GM12878 (cell line): Measurements from ENCODE around the gene PDE6B. TPM values are rescaled to one million over a fixed set of nuclear protein-coding genes. Genes with fewer than 3 reads are reported as not detected.

Experiments
- ATAC-seq: fragments of 200-7000 bp; cut with Tn5 transposase; 3 replicates; pipeline ENCODE4 v1.9.1; 2020; ENCODE audit warnings: mild to moderate bottlenecking, moderate library complexity
- BruUV-seq: library from RNA; stranded (reverse); fragments of 400-500 nt; replicated peaks from 2 replicates; lab custom pipeline; 2021; lab: Mats Ljungman, UMichigan
- CTCF ChIA-PET: fragments of 300-600 bp; sonication (Branson Sonifier 250); formaldehyde crosslinking; extraction: SDS; loops from one replicate; lab custom pipeline; 2021; ENCODE audit warnings: inconsistent platforms; lab: Yijun Ruan, JAX
- POLR2A ChIA-PET: fragments of 350-600 bp; formaldehyde crosslinking; extraction: SDS; loops from one replicate; lab custom pipeline; 2021; ENCODE audit warnings: inconsistent platforms; lab: Charles Lee
- RAD21 ChIA-PET: fragments of 300-600 bp; sonication (Branson Sonifier 250); formaldehyde crosslinking; loops from one replicate; lab custom pipeline; 2023; ENCODE audit warnings: antibody characterized with exemption; ENCODE audit not compliant: unreplicated experiment; lab: Charles Lee
- SMC1A ChIA-PET: fragments of 300-600 bp; sonication (Branson Sonifier 250); formaldehyde crosslinking; loops from one replicate; lab custom pipeline; 2023; ENCODE audit not compliant: unreplicated experiment, uncharacterized antibody; lab: Charles Lee
- DNase-seq: peaks from one replicate; pipeline ENCODE4 v3.0.0-alpha.2; 2011; ENCODE audit warnings: low read depth, low spot score
- FAIRE-seq: peaks from 3 replicates; lab custom pipeline; 2011; peaks lifted over from hg19 to GRCh38; lab: Jason Lieb, UNC
- H2AFZ ChIP-seq: 2 replicates; pipeline ENCODE4 v1.6.0; 2011; ENCODE audit warnings: low read depth, low read length, control low read depth; ENCODE audit not compliant: control insufficient read depth
- H3K27ac ChIP-seq: 2 replicates; pipeline ENCODE4 v1.5.1; 2011; ENCODE audit warnings: control low read depth; ENCODE audit not compliant: control insufficient read depth, insufficient read depth
- H3K27me3 ChIP-seq, 2 experiments: replicated peaks in 1 of 2; 2 replicates each; pipeline versions ENCODE4 v1.6.0 to v1.6.1; 2011; ENCODE audit warnings: low read length in 1 of 2; ENCODE audit not compliant: control insufficient read depth in 2 of 2, insufficient read depth in 2 of 2
- H3K36me3 ChIP-seq, 2 experiments: 2 replicates each; pipeline ENCODE4 v1.5.1; 2011; ENCODE audit warnings: low read length in 1 of 2; ENCODE audit not compliant: control insufficient read depth in 2 of 2, insufficient read depth in 2 of 2
- H3K4me1 ChIP-seq: 2 replicates; pipeline ENCODE4 v1.6.1; 2011; ENCODE audit warnings: mild to moderate bottlenecking, low read length, moderate library complexity, mixed read lengths; ENCODE audit not compliant: control insufficient read depth, insufficient read depth
- H3K4me2 ChIP-seq: 2 replicates; pipeline ENCODE4 v1.6.0; 2011; ENCODE audit warnings: control low read depth; ENCODE audit not compliant: control insufficient read depth, insufficient read depth
- H3K4me3 ChIP-seq: fragments of 200-600 bp; sonication (generic); 2 replicates; pipeline ENCODE4 v1.5.1; 2016
- H3K79me2 ChIP-seq: 2 replicates; pipeline ENCODE4 v1.6.0; 2011; ENCODE audit warnings: low read length; ENCODE audit not compliant: control insufficient read depth, insufficient read depth
- H3K9ac ChIP-seq: 2 replicates; pipeline ENCODE4 v1.8.0; 2011; ENCODE audit warnings: low read length, control low read depth, mixed read lengths; ENCODE audit not compliant: control insufficient read depth, insufficient read depth
- H3K9me3 ChIP-seq: replicated peaks from 3 replicates; pipeline ENCODE4 v1.5.1; 2011; ENCODE audit warnings: mild to moderate bottlenecking, low read length; ENCODE audit not compliant: control insufficient read depth, insufficient read depth
- H4K20me1 ChIP-seq: 2 replicates; pipeline ENCODE4 v1.6.0; 2011; ENCODE audit not compliant: control insufficient read depth, insufficient read depth
- FOS ChIP-seq: IDR thresholded peaks from 3 replicates; pipeline ENCODE4 v1.6.1; 2011; ENCODE audit warnings: borderline replicate concordance; ENCODE audit not compliant: insufficient read length; ENCODE audit errors: extremely low read depth
- JUND ChIP-seq: IDR thresholded peaks from 2 replicates; pipeline ENCODE4 v1.6.1; 2012; ENCODE audit warnings: low read depth, mild to moderate bottlenecking, low read length, improper control_type of control experiment, moderate library complexity
- SREBF1 ChIP-seq: IDR thresholded peaks from 2 replicates; pipeline ENCODE4 v1.6.1; 2012; ENCODE audit warnings: mild to moderate bottlenecking, low read length
- SRF ChIP-seq, 2 experiments: IDR thresholded peaks; 2 replicates each; pipeline ENCODE4 v1.6.1; 2011; ENCODE audit warnings: low read depth in 2 of 2, low read length in 2 of 2, mild to moderate bottlenecking in 1 of 2, moderate library complexity in 1 of 2
- WGBS: methylation state at CpG from one replicate; pipeline ENCODE4 v1.1.6; 2016; ENCODE audit warnings: low lambda C conversion rate; ENCODE audit not compliant: insufficient replicate concordance, insufficient coverage; ENCODE audit errors: missing lambda C conversion rate; 5-methylcytosine and 5-hydroxymethylcytosine counted together
- in situ Hi-C: fragments of 300-500 bp; cut with MboI; formaldehyde crosslinking; loops from 9 replicates; pipeline ENCODE4 v1.14.3; 2018; ENCODE audit warnings: mixed read lengths
- intact Hi-C: fragments of 100-400 bp; cut with micrococcal nuclease; formaldehyde crosslinking; loops from one replicate; pipeline ENCODE4 v1.14.2; 2022; ENCODE audit not compliant: unreplicated experiment
- polyA plus RNA-seq, 11 experiments: library from polyadenylated mRNA; depleted of rRNA in 4 of 11; unstranded in 6 of 11; stranded (reverse) in 5 of 11; fragments of >200 nt; fragmentation: Nextera tagmentation in 4 of 11; fragmentation: Illumina TruSeq in 1 of 11; extraction: Ambion mirVana in 4 of 11; extraction: Trizol in 1 of 11; gene quantifications; 1 replicate in 1 of 11; 2 replicates in 10 of 11; pipeline versions ENCODE4 v1.2.1 to v1.2.3, GENCODE V29; 2011 to 2016; ENCODE audit warnings: inconsistent platforms in 2 of 11, missing spikeins in 2 of 11, low read depth in 1 of 11
- total RNA-seq, 4 experiments: library from RNA; depleted of rRNA in 3 of 4; stranded (reverse); fragments of >200 nt in 3 of 4; fragmentation: Illumina TruSeq in 1 of 4; extraction: Trizol in 1 of 4; gene quantifications; 2 replicates each; pipeline versions ENCODE4 v1.2.1 to v1.2.3, GENCODE V29; 2013 to 2021
- TF ChIP-seq, protein P1 (sequence below): fragments of 450-650 bp; formaldehyde crosslinking; IDR thresholded peaks from 2 replicates; pipeline ENCODE4 v1.5.0; 2022; ENCODE audit warnings: mild to moderate bottlenecking, missing genetic modification characterization
- TF ChIP-seq, protein P2 (sequence below): IDR thresholded peaks from 2 replicates; pipeline ENCODE4 v1.6.1; 2011; ENCODE audit warnings: low read depth, low read length, improper control_type of control experiment, borderline replicate concordance

The PDE6B gene
- total and polyA plus RNA-seq, 10 of the 15 experiments (the other 5 are each of a cell fraction or from before 2014, with no cell fraction given), result 2.6 to 6.4 (median 3.8) TPM

DNA sequence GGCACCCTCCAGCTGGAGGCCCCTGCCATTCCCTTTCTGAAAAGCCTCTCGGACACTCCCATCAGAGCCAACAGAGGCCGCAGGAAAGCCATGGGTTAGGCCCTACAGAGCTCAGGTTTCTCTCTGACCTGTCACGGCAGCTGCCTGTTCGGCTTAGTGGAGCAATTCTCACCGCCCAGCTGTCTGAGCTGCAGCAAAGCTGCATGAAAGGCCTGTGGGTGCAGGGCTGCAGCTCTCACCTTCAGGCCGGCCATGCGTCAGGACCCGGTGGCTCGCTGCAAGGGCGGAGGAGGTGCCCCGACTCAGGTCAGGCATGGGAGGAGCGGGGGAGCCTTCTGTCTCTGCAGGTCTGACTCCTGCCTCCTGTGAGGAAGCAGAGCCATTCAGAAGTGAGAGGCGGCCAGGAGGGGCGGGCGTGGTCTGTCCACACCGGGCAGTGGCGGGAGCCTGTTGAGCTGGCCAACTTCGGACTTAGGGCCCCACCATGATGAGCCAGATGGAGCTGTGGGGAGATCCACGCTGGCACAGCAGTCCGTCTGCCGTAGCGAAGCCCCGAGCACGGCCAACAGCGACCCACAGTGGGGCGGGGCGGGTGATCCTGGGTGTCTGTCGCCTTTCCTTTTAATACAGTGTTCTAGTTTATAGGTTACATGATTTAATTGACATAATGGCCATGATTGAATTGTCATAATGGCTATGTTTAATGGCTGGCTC lies 23.4 kb downstream of the PDE6B start:
- Histone ChIP-seq H3K79me2 (no peaks in the 10 kb centered on the region), H3K27me3 (no peaks in the 10 kb centered on the region), H3K9ac (no peak overlapping the region), H3K9me3 (no peaks in the 10 kb centered on the region; the same call in 2 of the 3 replicates), H4K20me1 (no peaks in the 10 kb centered on the region), H3K27ac (no peak overlapping the region), H3K4me3 (no peak overlapping the region), H3K4me1 (no peaks in the 10 kb centered on the region), H3K4me2 (no peak overlapping the region), H2AFZ (no peak overlapping the region), H3K36me3 (no peaks in the 10 kb centered on the region)
- ChIA-PET CTCF (no interaction called here), POLR2A (no interaction called here), RAD21 (no interaction called here), SMC1A (no interaction called here)
- BruUV-seq, result no TSS peak
- TF ChIP-seq SREBF1, result no peak
- TF ChIP-seq FOS, result no peak
- no peak for TF ChIP-seq JUND
- TF ChIP-seq, protein P1, sequence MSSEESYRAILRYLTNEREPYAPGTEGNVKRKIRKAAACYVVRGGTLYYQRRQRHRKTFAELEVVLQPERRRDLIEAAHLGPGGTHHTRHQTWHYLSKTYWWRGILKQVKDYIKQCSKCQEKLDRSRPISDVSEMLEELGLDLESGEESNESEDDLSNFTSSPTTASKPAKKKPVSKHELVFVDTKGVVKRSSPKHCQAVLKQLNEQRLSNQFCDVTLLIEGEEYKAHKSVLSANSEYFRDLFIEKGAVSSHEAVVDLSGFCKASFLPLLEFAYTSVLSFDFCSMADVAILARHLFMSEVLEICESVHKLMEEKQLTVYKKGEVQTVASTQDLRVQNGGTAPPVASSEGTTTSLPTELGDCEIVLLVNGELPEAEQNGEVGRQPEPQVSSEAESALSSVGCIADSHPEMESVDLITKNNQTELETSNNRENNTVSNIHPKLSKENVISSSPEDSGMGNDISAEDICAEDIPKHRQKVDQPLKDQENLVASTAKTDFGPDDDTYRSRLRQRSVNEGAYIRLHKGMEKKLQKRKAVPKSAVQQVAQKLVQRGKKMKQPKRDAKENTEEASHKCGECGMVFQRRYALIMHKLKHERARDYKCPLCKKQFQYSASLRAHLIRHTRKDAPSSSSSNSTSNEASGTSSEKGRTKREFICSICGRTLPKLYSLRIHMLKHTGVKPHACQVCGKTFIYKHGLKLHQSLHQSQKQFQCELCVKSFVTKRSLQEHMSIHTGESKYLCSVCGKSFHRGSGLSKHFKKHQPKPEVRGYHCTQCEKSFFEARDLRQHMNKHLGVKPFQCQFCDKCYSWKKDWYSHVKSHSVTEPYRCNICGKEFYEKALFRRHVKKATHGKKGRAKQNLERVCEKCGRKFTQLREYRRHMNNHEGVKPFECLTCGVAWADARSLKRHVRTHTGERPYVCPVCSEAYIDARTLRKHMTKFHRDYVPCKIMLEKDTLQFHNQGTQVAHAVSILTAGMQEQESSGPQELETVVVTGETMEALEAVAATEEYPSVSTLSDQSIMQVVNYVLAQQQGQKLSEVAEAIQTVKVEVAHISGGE (CRISPR knock-in tag), result no peak
- TF ChIP-seq, protein P2, sequence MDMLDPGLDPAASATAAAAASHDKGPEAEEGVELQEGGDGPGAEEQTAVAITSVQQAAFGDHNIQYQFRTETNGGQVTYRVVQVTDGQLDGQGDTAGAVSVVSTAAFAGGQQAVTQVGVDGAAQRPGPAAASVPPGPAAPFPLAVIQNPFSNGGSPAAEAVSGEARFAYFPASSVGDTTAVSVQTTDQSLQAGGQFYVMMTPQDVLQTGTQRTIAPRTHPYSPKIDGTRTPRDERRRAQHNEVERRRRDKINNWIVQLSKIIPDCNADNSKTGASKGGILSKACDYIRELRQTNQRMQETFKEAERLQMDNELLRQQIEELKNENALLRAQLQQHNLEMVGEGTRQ, result no peak
- TF ChIP-seq SRF (IDR thresholded peaks at IDR 0.05; ENCODE audit: low read depth in 2 of 2, low read length in 2 of 2), result no peak
- 69% methylated on average over 28 of the region's 28 CpGs for WGBS
- no peak for FAIRE-seq
- in situ Hi-C loops, result no loop called here
- intact Hi-C loops, result no loop called here
- DNase-seq, result no peak
- no peak for ATAC-seq
